CD14-positive monocyte (primary cell): Measurements from ENCODE around the gene RBM18. TPM values are rescaled to one million over a fixed set of nuclear protein-coding genes. Genes with fewer than 3 reads are reported as not detected.

Experiments
- DNase-seq, 3 donors: peaks; one replicate each; pipeline ENCODE4 v3.0.0-alpha.2; 2011 to 2022
- H2AFZ ChIP-seq: 2 replicates; pipeline ENCODE4 v1.6.0; 2012; ENCODE audit warnings: mild to moderate bottlenecking, low read depth, low read length, inconsistent platforms; ENCODE audit not compliant: insufficient read depth, poor library complexity, severe bottlenecking
- H3K27ac ChIP-seq, 2 donors: 1 replicate in 1 of 2; 2 replicates in 1 of 2; pipeline ENCODE4 v1.5.1; 2012 to 2013; ENCODE audit warnings: low read length in 2 of 2, control low read depth in 1 of 2, inconsistent platforms in 1 of 2, low read depth in 1 of 2, mild to moderate bottlenecking in 1 of 2
- H3K27me3 ChIP-seq, 2 donors: one replicate each; pipeline versions ENCODE4 v1.6.0 to v1.6.1; 2011 to 2013; ENCODE audit warnings: low read length in 2 of 2; ENCODE audit not compliant: control insufficient read depth in 2 of 2, insufficient read depth in 2 of 2
- H3K36me3 ChIP-seq, 2 donors: replicated peaks in 1 of 2; 1 replicate in 1 of 2; 2 replicates in 1 of 2; pipeline versions ENCODE4 v1.5.1 to v1.6.1; 2012 to 2013; ENCODE audit warnings: low read length in 2 of 2, control low read depth in 1 of 2, inconsistent platforms in 1 of 2, mild to moderate bottlenecking in 1 of 2; ENCODE audit not compliant: insufficient read depth in 2 of 2, control insufficient read depth in 1 of 2
- H3K4me1 ChIP-seq, 2 donors: 1 replicate in 1 of 2; 2 replicates in 1 of 2; pipeline versions ENCODE4 v1.5.1 to v1.6.1; 2012 to 2013; ENCODE audit warnings: low read length in 2 of 2, control low read depth in 1 of 2, inconsistent platforms in 1 of 2, mild to moderate bottlenecking in 1 of 2, moderate library complexity in 1 of 2; ENCODE audit not compliant: insufficient read depth in 2 of 2, control insufficient read depth in 1 of 2
- H3K4me2 ChIP-seq: replicated peaks from 2 replicates; pipeline ENCODE3; 2012; ENCODE audit warnings: low read length, moderate library complexity, mild to moderate bottlenecking; ENCODE audit not compliant: poor library complexity, severe bottlenecking; ENCODE audit errors: extremely low read depth
- H3K4me3 ChIP-seq, 3 experiments: fragments of 200-600 bp in 1 of 3; sonication (generic) in 1 of 3; replicated peaks in 1 of 3; 1 replicate in 2 of 3; 2 replicates in 1 of 3; pipeline ENCODE4 v1.5.1; 2011 to 2013; ENCODE audit warnings: low read length in 3 of 3, mild to moderate bottlenecking in 3 of 3, control low read depth in 2 of 3, low read depth in 2 of 3, inconsistent platforms in 1 of 3, moderate library complexity in 1 of 3
- H3K79me2 ChIP-seq: 2 replicates; pipeline ENCODE4 v1.6.0; 2012; ENCODE audit warnings: mild to moderate bottlenecking, control low read depth, inconsistent platforms, low read length, moderate library complexity; ENCODE audit not compliant: insufficient read depth
- H3K9ac ChIP-seq: 2 replicates; pipeline ENCODE4 v1.6.0; 2017; ENCODE audit warnings: low read length, mild to moderate bottlenecking; ENCODE audit not compliant: insufficient read depth, poor library complexity, severe bottlenecking
- H3K9me3 ChIP-seq, 2 donors: replicated peaks in 1 of 2; 1 replicate in 1 of 2; 2 replicates in 1 of 2; pipeline versions ENCODE4 v1.5.1 to v1.6.1; 2012 to 2013; ENCODE audit warnings: low read length in 2 of 2, control low read depth in 1 of 2; ENCODE audit not compliant: control insufficient read depth in 1 of 2, insufficient read depth in 1 of 2
- H4K20me1 ChIP-seq: 2 replicates; pipeline ENCODE4 v1.6.0; 2012; ENCODE audit warnings: mild to moderate bottlenecking, low read length, control low read depth, moderate library complexity; ENCODE audit not compliant: insufficient read depth
- H3K27ac Mint-ChIP-seq, 7 donors: one replicate each; pipeline ENCODE4 v1.8.0; 2020; ENCODE audit warnings: mild to moderate bottlenecking in 7 of 7, mixed read lengths in 7 of 7, moderate library complexity in 6 of 7, inconsistent platforms in 2 of 7
- H3K27me3 Mint-ChIP-seq, 3 donors: one replicate each; pipeline ENCODE4 v1.8.0; 2021 to 2022; ENCODE audit warnings: low read depth in 3 of 3, mild to moderate bottlenecking in 3 of 3, mixed read lengths in 3 of 3, moderate library complexity in 3 of 3, inconsistent platforms in 1 of 3
- H3K36me3 Mint-ChIP-seq, 2 donors: one replicate each; pipeline ENCODE4 v1.8.0; 2020; ENCODE audit warnings: mixed read lengths in 2 of 2, inconsistent platforms in 1 of 2, mild to moderate bottlenecking in 1 of 2
- H3K4me1 Mint-ChIP-seq: one replicate; pipeline ENCODE4 v1.8.0; 2020; ENCODE audit warnings: mild to moderate bottlenecking, mixed read lengths
- H3K4me3 Mint-ChIP-seq, 2 donors: one replicate each; pipeline ENCODE4 v1.8.0; 2020; ENCODE audit warnings: mild to moderate bottlenecking in 2 of 2, mixed read lengths in 2 of 2, moderate library complexity in 1 of 2
- H3K9me3 Mint-ChIP-seq, 7 donors: one replicate each; pipeline ENCODE4 v1.8.0; 2020 to 2022; ENCODE audit warnings: mixed read lengths in 7 of 7, mild to moderate bottlenecking in 6 of 7, moderate library complexity in 6 of 7, inconsistent platforms in 2 of 7
- CTCF ChIP-seq: fragments of 200-600 bp; IDR thresholded peaks from one replicate; pipeline ENCODE4 v1.8.0; 2022; ENCODE audit warnings: antibody characterized with exemption, mild to moderate bottlenecking
- WGBS: methylation state at CpG from one replicate; pipeline ENCODE4 v1.1.5; 2013; ENCODE audit warnings: missing lambda C conversion rate; ENCODE audit not compliant: insufficient coverage; 5-methylcytosine and 5-hydroxymethylcytosine counted together
- intact Hi-C, 2 donors: fragments of 100-400 bp; cut with micrococcal nuclease; formaldehyde crosslinking; loops; one replicate each; pipeline versions ENCODE4 v1.15.0 to v1.15.1; 2023
- polyA plus RNA-seq, 3 donors: library from polyadenylated mRNA; depleted of rRNA in 1 of 3; unstranded in 2 of 3; stranded (reverse) in 1 of 3; fragments of 300-500 nt in 2 of 3; fragments of >200 nt in 1 of 3; fragmentation: Illumina TruSeq in 2 of 3; gene quantifications; 1 replicate in 2 of 3; 2 replicates in 1 of 3; pipeline ENCODE4 v1.2.3, GENCODE V29; 2012 to 2021

RBM18 gene
- polyA plus RNA-seq, 3 donors = 10.4 to 26.3 (median 25.3) TPM

- Mint-ChIP-seq H3K27ac (peak overlapping the region in 1 of 7 donors; percentile 76), H3K9me3 (peaks cover 0 to 16% (median 7%) of the 10 kb centered on the region in 7 donors), H3K4me1 (peaks cover 18% of the 10 kb centered on the region), H3K36me3 (no peaks in the 10 kb centered on the region), H3K4me3 (peak overlapping the region in 1 of 2 donors; percentile 76), H3K27me3 (peaks cover 35 to 54% (median 45%) of the 10 kb centered on the region in 3 donors)
- H3K4me1 ChIP-seq = peaks cover 0 to 6% of the 10 kb centered on the region in 2 donors
- no peak overlapping the region for H3K4me3 ChIP-seq
- H3K4me2 ChIP-seq = no peak overlapping the region
- H3K79me2 ChIP-seq = no peaks in the 10 kb centered on the region
- H3K36me3 ChIP-seq = no peaks in the 10 kb centered on the region
- no peak overlapping the region for H3K27ac ChIP-seq
- intact Hi-C loops = no loop called here
- H4K20me1 ChIP-seq = no peaks in the 10 kb centered on the region
- H2AFZ ChIP-seq = no peak overlapping the region
- 96% methylated on average over 53 of the region's 59 CpGs for WGBS
- TF ChIP-seq CTCF = no peak
- peaks cover 38 to 65% of the 10 kb centered on the region in 2 donors for H3K27me3 ChIP-seq
- H3K9ac ChIP-seq = no peak overlapping the region
- peaks cover 0 to 13% of the 10 kb centered on the region in 2 donors for H3K9me3 ChIP-seq
- no peak for DNase-seq
Observed at GRCh38 chr9:122226758-122227574, 37.7 kb downstream of the RBM18 start.

- no peak overlapping the region for H3K4me2 ChIP-seq
Observed at GRCh38 chr9:122226142-122226757, 38.4 kb downstream of the RBM18 start.

More at GRCh38 chr9:122226142-122226757, 38.4 kb downstream of the RBM18 start:
- WGBS = 89% methylated on average over 51 of the region's 51 CpGs
- Mint-ChIP-seq H3K36me3 (no peaks in the 10 kb centered on the region), H3K4me3 (peak overlapping the region in 1 of 2 donors; percentile 76), H3K27me3 (peaks cover 40 to 61% (median 49%) of the 10 kb centered on the region in 3 donors), H3K9me3 (peaks cover 0 to 16% (median 7%) of the 10 kb centered on the region in 7 donors), H3K4me1 (peaks cover 18% of the 10 kb centered on the region), H3K27ac (no peak overlapping the region)
- H3K4me1 ChIP-seq = peaks cover 0 to 6% of the 10 kb centered on the region in 2 donors
- no peak overlapping the region for H3K27ac ChIP-seq
- no peak overlapping the region for H3K9ac ChIP-seq
- intact Hi-C loops = no loop called here
- no peak for TF ChIP-seq CTCF
- no peak for DNase-seq
- H3K9me3 ChIP-seq = peaks cover 0 to 17% of the 10 kb centered on the region in 2 donors
- H3K36me3 ChIP-seq = no peaks in the 10 kb centered on the region
- no peak overlapping the region for H3K4me3 ChIP-seq
- peaks cover 38 to 65% of the 10 kb centered on the region in 2 donors for H3K27me3 ChIP-seq
- no peaks in the 10 kb centered on the region for H4K20me1 ChIP-seq
- H2AFZ ChIP-seq = no peak overlapping the region
- H3K79me2 ChIP-seq = no peaks in the 10 kb centered on the region
